ENCODE results near the gene ZNHIT2. TPM values are rescaled to one million over a fixed set of nuclear protein-coding genes. Genes with fewer than 3 reads are reported as not detected.

The ZNHIT2 gene
- total and polyA plus RNA-seq, 2 experiments from 2014 or later: 31.8 to 32.8 TPM

GRCh38 chr11:65085446-65085845 lies 32.1 kb downstream of the ZNHIT2 start:
- H3K9me3 ChIP-seq (ENCODE audit: low read depth): no peaks in the 10 kb centered on the region
- no peak for TF ChIP-seq CTCF (IDR thresholded peaks at IDR 0.05; ENCODE audit: low read depth, low read length)
- no peaks in the 10 kb centered on the region for H3K27me3 ChIP-seq
- H3K27ac ChIP-seq: no peak overlapping the region
- H3K4me3 ChIP-seq: no peak overlapping the region
- peaks cover 11% of the 10 kb centered on the region for H3K36me3 ChIP-seq
- no peaks in the 10 kb centered on the region for H3K4me1 ChIP-seq (ENCODE audit: low read depth)
- no peak for DNase-seq (ENCODE audit: low read depth in 1 of 2, low spot score in 1 of 2)

DNA sequence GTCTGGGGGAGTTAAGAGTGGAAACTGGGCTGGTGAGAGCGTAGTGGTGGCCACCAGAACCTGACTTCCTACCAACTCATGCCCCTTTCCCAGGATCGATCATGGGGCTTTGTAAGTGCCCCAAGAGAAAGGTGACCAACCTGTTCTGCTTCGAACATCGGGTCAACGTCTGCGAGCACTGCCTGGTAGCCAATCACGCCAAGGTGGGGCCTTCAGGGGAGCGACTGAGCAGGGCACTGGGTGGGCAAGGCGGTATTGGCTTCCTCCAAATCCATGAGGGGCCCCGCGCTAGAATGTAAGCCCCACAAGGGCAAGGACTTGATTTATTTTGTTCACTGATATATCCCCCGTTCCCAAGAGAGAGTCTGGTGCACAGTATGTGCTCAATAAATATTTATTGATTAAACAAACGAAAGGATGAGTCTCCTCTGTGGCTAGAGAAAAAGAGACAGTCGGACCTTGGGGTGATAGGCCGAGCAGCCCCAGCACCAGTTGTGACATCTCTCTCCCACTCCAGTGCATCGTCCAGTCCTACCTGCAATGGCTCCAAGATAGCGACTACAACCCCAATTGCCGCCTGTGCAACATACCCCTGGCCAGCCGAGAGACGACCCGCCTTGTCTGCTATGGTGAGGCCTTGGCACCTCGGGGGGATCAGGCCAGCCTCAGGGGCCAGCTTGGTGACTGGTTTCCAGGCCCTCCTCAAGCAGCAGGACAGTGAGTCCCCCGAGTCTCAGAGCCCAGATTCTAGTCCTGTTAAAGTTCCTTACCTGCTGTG lies 32.7 kb downstream of the ZNHIT2 start:
- Histone ChIP-seq H3K36me3 (peaks cover 11% of the 10 kb centered on the region), H3K4me3 (peak overlapping the region; percentile 84), H3K27me3 (no peaks in the 10 kb centered on the region), H3K27ac (peak overlapping the region; percentile 92), H3K4me1 (ENCODE audit: low read depth) (no peaks in the 10 kb centered on the region), H3K9me3 (ENCODE audit: low read depth) (no peaks in the 10 kb centered on the region)
- TF ChIP-seq CTCF (IDR thresholded peaks at IDR 0.05; ENCODE audit: low read depth, low read length): no peak
- no peak for DNase-seq (ENCODE audit: low read depth in 1 of 2, low spot score in 1 of 2)

GRCh38 chr11:65083834-65084597 lies 33.5 kb downstream of the ZNHIT2 start, which contains the start of the genes CDCA5 and ZFPL1:
Gene CDCA5 (minus strand): TSS chr11:65084040. CDS start chr11:65083978, 62 bp downstream.
Gene ZFPL1 (plus strand): TSS chr11:65084222. CDS start chr11:65084699, 477 bp downstream.
- H3K27me3 ChIP-seq: no peaks in the 10 kb centered on the region
- peak; percentile 97 for DNase-seq (ENCODE audit: low read depth in 1 of 2, low spot score in 1 of 2)
- no peaks in the 10 kb centered on the region for H3K4me1 ChIP-seq (ENCODE audit: low read depth)
- peak within 1 kb of the TSS; percentile 84 for H3K4me3 ChIP-seq
- peak within 1 kb of the TSS; percentile 92 for H3K27ac ChIP-seq
- TF ChIP-seq CTCF (IDR thresholded peaks at IDR 0.05; ENCODE audit: low read depth, low read length): no peak
- no peaks in the 10 kb centered on the region for H3K9me3 ChIP-seq (ENCODE audit: low read depth)
- peaks cover 8% of the 10 kb centered on the region for H3K36me3 ChIP-seq

DNA sequence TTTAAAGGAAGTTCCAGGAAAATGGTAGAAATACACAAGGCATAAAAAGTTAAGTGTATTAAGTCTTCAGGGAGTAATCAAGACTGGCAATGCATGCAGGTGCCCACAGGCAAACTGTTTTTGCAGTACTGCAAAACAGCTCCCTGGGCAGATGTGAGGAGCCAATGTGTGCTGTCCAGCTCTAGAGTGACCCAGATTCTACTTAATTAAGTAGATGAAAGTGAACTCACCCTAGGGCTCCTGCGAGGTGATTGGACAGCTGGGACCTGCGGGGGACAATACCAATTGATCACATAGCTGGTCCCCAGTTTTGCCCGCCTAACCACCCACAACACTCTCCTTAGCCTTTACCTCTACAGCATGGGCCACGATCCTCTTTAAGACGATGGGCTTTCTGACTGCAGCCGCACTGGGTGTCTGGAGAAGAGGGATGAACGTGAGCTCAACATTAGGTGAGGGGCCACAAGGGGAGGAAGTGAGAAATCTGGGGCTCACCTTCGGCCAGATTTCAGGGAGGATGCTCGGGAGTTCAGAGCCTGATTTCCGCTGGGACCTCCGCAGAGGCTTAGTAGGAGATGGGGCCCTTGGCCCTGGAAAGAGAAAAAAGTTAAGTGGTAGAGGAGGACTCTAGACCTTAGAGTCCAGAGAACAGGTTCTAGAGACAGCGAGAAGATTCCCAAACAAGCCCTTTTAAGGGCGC lies 34.2 kb downstream of the ZNHIT2 start:
- H3K9me3 ChIP-seq (ENCODE audit: low read depth): no peaks in the 10 kb centered on the region
- peak overlapping the region; percentile 92 for H3K27ac ChIP-seq
- no peaks in the 10 kb centered on the region for H3K27me3 ChIP-seq
- H3K4me1 ChIP-seq (ENCODE audit: low read depth): no peaks in the 10 kb centered on the region
- no peak for TF ChIP-seq CTCF (IDR thresholded peaks at IDR 0.05; ENCODE audit: low read depth, low read length)
- peaks cover 8% of the 10 kb centered on the region for H3K36me3 ChIP-seq
- no peak for DNase-seq (ENCODE audit: low read depth in 1 of 2, low spot score in 1 of 2)
- H3K4me3 ChIP-seq: peak overlapping the region; percentile 84

DNA sequence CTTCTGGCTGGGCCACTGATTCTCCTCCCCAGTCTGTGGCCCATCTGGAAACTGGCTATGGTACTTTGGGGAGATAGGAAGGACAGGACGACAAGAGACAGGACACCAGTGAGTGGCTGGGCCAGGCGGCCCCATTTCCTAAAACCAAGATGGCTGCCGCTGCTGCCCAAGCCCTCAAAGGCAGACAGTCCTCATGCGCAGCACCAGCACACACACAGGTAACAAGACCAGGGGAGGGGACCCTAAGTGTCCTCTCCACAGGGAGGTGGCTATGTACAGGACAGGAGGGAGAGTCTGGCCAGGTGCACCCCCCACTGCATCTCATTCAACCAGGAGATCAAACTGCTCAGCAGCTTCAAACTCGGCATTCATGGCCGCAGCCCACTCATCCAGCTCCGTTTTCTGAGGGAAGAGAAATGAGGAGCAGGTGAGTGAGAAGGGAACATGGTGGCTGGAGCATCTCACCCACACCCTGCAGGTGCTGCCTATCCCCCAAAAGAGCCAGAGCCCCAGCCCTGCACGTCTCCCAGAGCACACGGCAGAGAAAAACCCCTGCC lies 38.6 kb downstream of the ZNHIT2 start:
- DNase-seq (ENCODE audit: low read depth in 1 of 2, low spot score in 1 of 2): no peak
- no peaks in the 10 kb centered on the region for H3K27me3 ChIP-seq
- no peaks in the 10 kb centered on the region for H3K4me1 ChIP-seq (ENCODE audit: low read depth)
- no peaks in the 10 kb centered on the region for H3K9me3 ChIP-seq (ENCODE audit: low read depth)
- peak overlapping the region; percentile 1 for H3K27ac ChIP-seq
- H3K4me3 ChIP-seq: no peak overlapping the region
- H3K36me3 ChIP-seq: no peaks in the 10 kb centered on the region
- TF ChIP-seq CTCF (IDR thresholded peaks at IDR 0.05; ENCODE audit: low read depth, low read length): no peak
